Suprapubic skin (tissue), 4 donors: ENCODE data around the gene LHFPL5.

Experiments
- EP300 ChIP-seq: sonication (generic); formaldehyde crosslinking; IDR thresholded peaks from one replicate; pipeline ENCODE4 v1.6.1; 2017; ENCODE audit warnings: antibody characterized with exemption
- POLR2A ChIP-seq, 2 donors: fragments of 450-650 bp; IDR thresholded peaks; one replicate each; pipeline ENCODE4 v1.6.1; 2017; ENCODE audit warnings: antibody characterized with exemption in 2 of 2, mild to moderate bottlenecking in 2 of 2, moderate library complexity in 2 of 2
- POLR2AphosphoS5 ChIP-seq, 3 donors: sonication (generic); formaldehyde crosslinking; IDR thresholded peaks; one replicate each; pipeline ENCODE4 v1.6.1; 2017; ENCODE audit warnings: antibody characterized with exemption in 3 of 3
- TF ChIP-seq, protein P1 (sequence below), 2 donors: fragments of 200-600 bp in 1 of 2; fragments of 450-650 bp in 1 of 2; sonication (generic) in 1 of 2; IDR thresholded peaks; one replicate each; pipeline ENCODE4 v1.5.1; 2016 to 2019; ENCODE audit warnings: antibody characterized with exemption in 2 of 2, mild to moderate bottlenecking in 1 of 2, moderate library complexity in 1 of 2

DNA sequence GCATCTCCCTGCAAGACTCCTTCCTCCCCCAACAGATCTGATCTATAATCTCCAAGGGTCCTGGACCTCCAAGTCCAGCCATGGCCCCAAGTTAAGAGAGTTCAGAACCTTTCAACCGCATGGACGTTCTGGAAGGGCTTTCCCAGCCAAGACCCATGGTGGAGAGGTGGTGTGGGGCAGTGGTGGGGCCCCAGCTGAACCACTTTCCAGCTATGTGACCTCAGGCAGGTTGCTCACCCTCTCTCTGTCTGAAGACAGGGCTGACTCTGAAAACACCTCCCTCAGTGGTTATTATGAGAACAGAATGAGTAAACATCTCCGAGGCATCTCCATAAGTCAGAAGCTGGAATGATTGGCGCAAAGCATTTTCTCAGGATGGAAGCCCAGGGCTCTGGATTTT is 8.9 kb upstream of the LHFPL5 start:
- TF ChIP-seq, protein P1, sequence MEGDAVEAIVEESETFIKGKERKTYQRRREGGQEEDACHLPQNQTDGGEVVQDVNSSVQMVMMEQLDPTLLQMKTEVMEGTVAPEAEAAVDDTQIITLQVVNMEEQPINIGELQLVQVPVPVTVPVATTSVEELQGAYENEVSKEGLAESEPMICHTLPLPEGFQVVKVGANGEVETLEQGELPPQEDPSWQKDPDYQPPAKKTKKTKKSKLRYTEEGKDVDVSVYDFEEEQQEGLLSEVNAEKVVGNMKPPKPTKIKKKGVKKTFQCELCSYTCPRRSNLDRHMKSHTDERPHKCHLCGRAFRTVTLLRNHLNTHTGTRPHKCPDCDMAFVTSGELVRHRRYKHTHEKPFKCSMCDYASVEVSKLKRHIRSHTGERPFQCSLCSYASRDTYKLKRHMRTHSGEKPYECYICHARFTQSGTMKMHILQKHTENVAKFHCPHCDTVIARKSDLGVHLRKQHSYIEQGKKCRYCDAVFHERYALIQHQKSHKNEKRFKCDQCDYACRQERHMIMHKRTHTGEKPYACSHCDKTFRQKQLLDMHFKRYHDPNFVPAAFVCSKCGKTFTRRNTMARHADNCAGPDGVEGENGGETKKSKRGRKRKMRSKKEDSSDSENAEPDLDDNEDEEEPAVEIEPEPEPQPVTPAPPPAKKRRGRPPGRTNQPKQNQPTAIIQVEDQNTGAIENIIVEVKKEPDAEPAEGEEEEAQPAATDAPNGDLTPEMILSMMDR (IDR thresholded peaks at IDR 0.05) = no peak
- no peak for TF ChIP-seq POLR2A (IDR thresholded peaks at IDR 0.05)
- TF ChIP-seq POLR2AphosphoS5 (IDR thresholded peaks at IDR 0.05) = no peak
- no peak for TF ChIP-seq EP300
